ENCODE results near the gene CNNM3.

DNA sequence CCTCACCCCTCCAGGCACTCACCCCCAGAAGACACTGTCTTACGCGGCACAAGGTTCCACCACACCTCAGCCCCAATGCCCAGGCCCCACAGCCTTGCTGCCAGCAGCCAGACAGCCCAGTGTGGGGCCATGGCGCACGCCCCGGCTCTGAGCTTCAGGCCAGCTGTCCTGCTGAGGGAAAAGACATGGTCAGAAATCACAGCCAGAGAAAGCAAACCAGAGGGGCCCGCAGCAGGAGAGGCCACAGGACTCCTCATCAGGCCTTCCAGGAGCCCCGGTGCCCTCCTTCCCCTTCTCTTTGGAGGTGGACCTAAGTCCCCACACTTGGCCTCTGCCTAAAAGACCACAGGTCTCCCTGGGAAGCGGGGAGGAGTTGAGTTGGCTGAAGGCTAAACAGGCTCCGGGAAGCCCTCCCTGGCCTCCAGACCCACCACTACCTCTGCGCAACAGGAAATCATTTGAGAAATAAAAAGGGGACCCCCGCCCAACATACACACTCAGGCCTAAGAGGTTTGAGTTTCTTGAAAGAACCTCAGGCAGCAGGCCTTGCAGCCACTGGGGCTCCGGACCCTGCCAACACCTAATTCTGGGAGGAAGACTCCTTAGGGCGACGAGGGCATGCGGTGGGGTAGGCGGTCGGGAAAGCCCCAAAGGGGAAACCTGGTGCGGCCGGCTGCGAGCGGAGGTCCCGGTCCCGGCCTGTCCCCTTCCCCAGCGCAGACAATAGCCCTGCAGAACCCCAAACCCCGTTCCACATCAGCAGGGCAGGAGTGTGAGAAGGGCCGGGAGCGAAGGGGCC is 51.9 kb downstream of the CNNM3 start:
- TF ChIP-seq POLR2AphosphoS5 (IDR thresholded peaks at IDR 0.05): no peak
- TF ChIP-seq, protein P1, sequence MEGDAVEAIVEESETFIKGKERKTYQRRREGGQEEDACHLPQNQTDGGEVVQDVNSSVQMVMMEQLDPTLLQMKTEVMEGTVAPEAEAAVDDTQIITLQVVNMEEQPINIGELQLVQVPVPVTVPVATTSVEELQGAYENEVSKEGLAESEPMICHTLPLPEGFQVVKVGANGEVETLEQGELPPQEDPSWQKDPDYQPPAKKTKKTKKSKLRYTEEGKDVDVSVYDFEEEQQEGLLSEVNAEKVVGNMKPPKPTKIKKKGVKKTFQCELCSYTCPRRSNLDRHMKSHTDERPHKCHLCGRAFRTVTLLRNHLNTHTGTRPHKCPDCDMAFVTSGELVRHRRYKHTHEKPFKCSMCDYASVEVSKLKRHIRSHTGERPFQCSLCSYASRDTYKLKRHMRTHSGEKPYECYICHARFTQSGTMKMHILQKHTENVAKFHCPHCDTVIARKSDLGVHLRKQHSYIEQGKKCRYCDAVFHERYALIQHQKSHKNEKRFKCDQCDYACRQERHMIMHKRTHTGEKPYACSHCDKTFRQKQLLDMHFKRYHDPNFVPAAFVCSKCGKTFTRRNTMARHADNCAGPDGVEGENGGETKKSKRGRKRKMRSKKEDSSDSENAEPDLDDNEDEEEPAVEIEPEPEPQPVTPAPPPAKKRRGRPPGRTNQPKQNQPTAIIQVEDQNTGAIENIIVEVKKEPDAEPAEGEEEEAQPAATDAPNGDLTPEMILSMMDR (IDR thresholded peaks at IDR 0.05): no peak
